22Rv1 (cell line): ENCODE results near the gene GOLGA8G.
"Not testable (repeated sequence)": the region's sequence is repeated elsewhere in the genome, so short reads cannot be mapped to it uniquely, and the experiment has no call there.

ENCODE experiments used
- H3K27ac ChIP-seq: fragments of 450-650 bp; 2 replicates; pipeline ENCODE4 v1.5.1; 2017

The GOLGA8G gene, protein sequence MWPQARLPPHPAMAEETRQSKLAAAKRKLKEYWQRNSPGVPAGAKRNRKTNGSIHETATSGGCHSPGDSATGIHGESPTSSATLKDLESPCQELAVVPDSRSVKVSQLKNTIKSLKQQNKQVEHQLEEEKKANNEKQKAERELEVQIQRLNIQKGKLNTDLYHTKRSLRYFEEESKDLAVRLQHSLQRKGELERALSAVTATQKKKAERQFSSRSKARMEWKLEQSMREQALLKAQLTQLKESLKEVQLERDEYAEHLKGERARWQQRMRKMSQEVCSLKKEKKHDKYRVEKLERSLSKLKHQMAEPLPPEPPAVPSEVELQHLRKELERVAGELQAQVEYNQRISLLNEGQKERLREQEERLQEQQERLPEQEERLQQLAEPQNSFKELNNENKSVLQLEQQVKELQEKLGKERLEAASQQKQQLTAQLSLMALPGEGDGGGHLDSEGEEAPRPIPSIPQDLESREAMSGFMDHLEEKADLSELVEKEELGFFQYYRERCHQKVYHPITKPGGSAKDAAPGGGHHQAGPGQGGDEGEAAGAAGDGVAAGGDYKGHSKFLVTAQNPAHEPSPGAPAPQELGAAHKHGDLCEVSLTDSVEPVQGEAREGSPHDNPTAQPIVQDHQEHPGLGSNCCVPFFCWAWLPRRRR

DNA sequence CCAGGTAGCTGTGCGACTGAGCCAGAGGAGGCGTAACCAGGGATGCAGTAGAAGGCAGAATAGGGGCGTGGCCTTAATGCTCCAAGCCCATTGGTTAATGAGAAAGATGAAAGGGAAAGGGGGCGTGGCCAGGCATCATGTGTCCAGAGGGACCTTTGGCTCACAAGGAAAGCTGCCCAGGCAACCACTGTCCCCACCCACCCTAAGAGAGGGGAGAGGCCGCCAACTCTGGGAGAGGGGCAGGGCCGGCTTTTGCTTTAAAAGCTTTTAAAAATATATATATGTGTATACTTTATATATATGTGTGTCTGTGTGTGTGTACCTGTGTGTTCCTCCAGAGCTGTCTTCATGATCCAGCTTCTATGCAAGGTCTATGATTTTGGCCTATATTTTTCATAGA lies at the start of gene GOLGA8G:
Gene GOLGA8G, minus strand, starts transcription at position 18 of the 400 bp plus-strand sequence. CDS start 62 bp downstream, outside the sequence.
- not testable (repeated sequence) for H3K27ac ChIP-seq

DNA sequence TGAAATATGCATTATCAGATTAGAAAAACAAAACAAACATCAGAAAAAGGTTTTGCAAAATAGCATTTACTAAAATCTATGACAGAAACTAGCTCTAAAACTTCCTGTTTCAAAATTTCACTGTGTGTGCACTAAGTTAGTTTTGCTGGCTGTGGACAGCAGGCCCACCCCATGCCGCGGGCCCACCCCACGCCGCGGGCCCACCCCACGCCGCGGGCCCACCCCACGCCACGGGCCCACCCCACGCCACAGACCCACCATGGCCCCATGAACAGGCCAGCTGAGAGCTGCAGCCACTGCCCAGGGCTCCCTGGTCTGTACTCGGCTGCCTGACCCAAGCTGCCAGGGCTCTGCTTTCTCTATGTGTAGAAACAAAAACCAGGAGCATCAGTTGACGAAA lies 40.6 kb upstream of the GOLGA8G start:
- H3K27ac ChIP-seq, result not testable (repeated sequence)

DNA sequence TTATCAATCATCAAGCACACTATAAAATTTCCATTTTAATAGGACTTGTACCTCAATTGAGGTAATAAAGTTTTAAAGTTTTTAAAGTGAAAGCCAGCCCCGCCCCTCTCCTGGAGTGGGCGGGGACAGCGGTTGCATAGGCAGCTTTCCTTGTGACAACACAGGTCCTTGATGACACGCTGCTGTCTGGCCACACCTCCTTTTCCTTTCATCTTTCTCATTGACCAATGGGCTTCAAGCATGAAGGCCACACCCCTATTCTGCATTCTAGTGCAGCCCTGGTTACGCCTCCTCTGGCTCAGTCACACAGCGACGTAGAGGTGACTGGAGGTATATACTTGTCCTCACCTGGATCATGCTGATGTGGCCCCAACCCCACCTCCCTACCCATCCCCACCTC lies 20.5 kb upstream of the GOLGA8G start, which contains the start of gene GOLGA6L25:
Gene GOLGA6L25, plus strand, starts transcription at position 301 of the 400 bp plus-strand sequence. Its CDS starts 61 bp downstream, at position 362.
- not testable (repeated sequence) for H3K27ac ChIP-seq

DNA sequence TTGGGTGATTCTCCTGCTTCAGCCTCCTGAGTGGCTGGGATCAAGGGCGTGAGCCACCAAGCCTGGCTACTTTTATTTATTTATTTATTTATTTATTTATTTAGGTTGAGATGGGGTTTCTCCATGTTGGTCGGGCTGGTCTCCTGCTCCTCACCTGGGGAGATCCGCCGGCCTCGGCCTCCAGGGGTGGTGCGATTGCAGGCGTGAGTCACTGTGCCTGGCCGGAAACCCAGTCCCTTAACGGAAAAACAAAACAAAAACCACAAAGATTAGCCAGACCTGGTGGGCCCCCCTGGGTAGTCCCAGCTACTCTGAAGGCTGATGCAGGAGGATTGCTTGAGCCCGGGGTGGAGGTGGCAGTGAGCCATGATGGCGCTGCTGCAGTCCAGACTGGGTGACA lies 17.6 kb downstream of the GOLGA8G start:
- H3K27ac ChIP-seq, result not testable (repeated sequence)

DNA sequence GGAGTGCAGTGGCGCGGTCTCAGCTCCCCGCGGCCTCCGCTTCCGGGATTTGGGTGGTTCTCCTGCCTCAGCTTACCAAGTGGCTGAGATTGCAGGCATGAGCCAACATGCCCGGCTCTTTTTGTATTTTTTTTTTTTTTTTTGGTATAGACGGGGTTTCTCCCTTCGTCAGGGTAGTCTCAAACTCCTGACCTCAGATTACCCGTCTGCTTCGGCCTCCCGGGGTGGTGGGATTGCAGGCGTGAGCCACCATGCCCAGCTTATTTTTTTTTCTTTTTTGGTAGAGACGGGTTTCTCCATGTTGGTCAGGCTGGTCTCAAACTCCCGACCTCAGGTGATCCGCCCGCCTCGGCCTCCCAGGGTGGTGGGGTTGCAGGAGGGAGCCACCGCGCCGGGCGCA lies 18.6 kb downstream of the GOLGA8G start:
- not testable (repeated sequence) for H3K27ac ChIP-seq

DNA sequence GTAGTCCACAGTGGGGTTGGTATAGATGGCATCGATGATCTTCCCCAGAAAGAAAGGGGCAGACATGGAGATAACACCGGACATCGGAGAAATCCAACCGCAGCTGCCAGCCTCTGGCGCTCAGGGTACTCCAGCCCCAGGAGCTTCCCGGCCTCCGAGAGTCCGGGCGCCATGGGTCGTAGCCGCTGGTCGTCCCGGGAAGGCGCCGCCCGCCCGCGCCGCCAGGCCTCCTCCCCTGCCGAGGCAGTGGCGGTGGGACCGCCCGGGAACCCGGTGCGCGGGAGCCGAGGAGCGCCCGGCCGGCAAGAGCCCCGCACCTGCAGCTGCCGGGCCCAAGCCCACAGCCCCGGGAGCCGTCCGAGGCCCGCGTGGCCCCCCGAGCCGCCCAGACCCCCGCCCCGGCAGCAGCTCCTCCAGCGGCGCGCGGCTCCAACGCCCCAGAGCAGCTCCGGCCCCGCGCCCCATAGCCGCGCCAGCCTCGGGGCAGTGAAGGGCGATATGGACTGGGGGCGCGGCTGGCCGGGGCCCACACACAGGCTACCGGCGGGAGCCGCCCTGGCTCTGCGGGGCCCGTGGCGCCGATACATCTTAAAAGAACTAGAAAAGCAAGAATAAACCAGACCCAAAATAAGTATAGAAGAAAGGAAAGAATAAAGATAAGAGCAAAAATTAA lies 24.4 kb downstream of the GOLGA8G start:
- not testable (repeated sequence) for H3K27ac ChIP-seq

DNA sequence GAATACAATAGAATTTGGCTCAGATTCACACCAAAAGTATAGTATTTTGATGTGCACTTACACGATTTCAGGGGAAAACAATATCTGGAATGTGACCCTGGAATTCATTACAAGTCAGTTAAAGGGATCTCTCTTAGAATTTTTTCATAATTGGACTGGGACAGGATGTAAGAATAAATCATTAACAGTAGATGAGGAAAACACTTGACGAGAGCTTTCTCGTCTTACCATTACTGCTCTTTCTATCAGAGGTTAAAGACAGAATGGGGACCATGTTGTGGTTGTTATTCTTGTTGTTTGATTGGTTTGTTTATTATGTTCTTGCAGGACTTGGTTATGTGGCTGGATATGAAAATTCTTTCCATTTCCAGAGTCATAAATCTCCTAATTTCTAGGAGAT lies 51.4 kb downstream of the GOLGA8G start:
- H3K27ac ChIP-seq, result not testable (repeated sequence)
